Pulmonary artery endothelial cell (primary cell): ENCODE results near the gene KDM4D. TPM values are rescaled to one million over a fixed set of nuclear protein-coding genes. Genes with fewer than 3 reads are reported as not detected.
"Not testable (repeated sequence)": the region's sequence is repeated elsewhere in the genome, so short reads cannot be mapped to it uniquely, and the experiment has no call there.

Source experiments
- DNase-seq: peaks from one replicate; pipeline ENCODE4 v3.0.0-alpha.2; 2011; ENCODE audit warnings: low read depth, low spot score
- total RNA-seq: library from RNA; depleted of rRNA; stranded (reverse); fragments of >200 nt; gene quantifications from 2 replicates; pipeline ENCODE4 v1.2.3, GENCODE V29; 2014

Gene KDM4D
- 0.21 and 0.73 TPM in 2 replicates for total RNA-seq

DNA sequence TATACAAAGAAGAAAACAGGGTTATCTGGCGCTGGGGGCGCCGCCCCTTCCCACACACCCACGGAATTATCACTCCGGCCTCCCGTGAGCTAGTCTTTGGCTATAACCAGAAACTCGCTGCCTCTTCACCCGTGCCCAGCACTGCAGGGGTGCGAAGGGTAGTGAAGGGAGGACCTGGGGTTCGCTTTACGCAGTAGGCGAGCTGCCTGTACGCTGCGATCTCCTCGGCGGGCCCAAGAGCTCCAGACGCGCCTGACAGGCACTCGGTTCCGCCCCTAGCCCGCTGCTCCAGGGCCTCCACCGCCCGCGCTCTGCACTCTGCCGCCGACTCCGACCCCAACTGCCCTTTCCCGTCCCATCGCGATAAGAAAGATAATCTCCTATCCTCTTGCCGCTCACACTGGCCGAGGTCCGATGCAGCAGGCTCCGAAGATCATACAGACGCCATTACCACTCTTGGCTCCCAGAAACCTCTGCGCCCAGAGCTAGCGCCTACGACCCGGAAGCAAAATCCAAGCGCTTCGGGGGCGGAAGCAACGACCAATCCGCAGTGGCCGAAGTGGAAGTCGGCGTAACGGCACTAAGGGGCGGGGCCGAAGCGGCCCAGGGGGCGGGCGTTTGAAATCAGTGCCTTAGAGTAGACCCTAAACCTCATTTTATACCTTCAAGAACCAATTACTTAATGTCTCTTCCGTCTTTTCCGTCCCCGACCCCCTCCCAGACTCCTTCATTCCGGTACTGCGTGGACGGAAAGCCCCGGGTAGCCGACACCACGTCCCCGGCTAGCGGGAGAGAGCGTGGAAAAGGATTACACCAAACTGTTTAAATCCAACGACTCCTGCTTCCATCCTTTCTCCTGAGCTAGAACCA, at the start of gene KDM4D, which contains the start of gene CWC15:
TSS of gene KDM4D (plus strand) at position 611 of the 870 bp plus-strand sequence. CDS start 23,664 bp downstream, outside the sequence.
TSS of gene CWC15 (minus strand) at position 458 of the 870 bp plus-strand sequence. CDS start 1,371 bp downstream, outside the sequence.
- peak; percentile 75 for DNase-seq

DNA sequence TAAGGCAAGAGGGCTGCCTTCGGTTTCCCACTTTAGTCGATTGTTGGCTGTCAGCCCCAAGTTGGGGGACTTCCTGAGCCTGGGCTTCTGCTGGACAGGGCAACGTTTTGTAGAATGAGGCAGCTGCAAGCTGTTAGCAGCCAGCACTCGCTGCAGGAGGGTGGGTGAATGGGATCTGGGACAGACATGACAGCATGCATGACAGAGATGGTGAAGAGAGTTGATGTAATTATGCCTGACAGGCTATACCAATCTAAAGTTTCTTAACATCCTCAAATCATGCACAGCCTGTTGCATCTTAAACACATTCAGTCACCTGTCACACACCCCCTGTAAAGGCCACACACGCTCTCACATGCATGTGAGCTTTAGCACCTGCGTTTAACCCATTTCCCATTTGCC, 49.3 kb upstream of the KDM4D start:
- no peak for DNase-seq

DNA sequence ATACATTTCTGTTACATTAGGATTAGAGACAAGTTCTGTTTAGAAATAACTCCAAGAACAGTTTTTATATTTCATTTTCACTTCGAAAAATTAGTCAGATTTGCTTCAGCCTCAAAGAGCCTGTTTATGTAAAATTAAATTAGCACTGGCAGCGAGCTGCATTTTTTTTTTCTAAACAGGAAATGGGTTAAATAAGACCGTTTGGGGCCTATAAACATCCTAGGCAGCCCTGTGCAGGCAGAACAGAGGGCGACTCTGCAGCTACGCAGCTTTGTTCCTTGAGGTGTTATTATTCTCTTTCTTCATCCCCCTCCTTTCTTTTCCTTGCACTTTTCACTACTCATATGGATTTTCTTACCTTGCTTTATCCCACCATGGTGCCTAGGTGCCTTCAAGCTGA, 48.9 kb upstream of the KDM4D start:
- no peak for DNase-seq

DNA sequence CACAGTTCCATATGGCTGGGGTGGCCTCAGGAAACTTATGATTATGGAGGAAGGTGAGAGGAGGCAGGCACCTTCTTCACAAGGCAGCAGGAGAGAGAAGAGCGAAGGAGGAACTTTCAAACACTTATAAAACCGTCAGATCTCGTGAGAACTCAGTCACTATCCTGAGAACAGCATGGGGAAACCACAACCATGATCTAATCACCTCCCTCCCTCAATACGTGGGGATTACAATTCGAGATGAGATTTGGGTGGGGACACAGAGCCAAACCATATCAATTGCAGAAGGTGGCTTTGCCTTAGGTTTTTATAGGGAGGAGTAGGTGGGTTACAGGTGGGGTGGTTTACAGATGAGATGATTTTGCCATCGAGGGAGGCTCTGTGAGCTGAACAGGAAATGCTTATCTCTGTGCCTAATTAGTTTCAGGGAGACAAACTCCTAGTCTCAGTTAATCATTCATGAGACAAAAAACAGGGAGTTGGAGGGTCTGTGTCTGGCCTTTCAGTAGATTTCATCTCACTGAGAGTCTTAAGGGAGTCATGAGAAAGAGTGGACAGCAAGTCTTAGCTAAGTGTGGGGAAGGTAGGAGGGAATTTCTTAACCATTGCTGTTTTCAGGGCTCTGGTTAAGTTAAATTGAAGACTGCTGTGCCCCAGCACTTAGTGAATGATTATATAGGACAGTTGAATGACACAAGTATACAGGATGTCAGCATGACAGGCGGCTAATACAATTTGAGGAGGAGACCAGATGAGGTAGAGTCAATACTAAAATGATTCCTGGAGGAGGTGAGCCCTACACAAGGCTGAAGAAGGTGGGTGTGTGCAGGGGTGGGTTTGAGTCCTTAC, 47.9 kb upstream of the KDM4D start:
- no peak for DNase-seq

DNA sequence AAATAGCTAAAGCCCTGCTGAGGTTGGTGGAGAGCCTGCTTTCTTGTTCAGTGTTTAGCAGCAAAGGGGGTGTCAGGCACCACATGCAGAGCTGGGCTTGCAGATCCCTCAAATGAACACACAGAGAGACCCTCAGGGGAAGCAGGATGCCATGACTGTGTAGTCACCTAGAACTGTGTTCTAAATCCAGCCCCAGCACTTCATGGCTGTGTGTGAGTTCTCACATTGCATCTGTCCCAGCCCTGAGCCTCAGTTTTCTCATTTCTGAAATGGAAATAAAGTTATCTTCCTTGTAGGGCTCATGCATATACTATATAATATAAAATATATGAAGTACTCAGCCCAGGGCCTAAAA, 47.3 kb upstream of the KDM4D start:
- DNase-seq = no peak

DNA sequence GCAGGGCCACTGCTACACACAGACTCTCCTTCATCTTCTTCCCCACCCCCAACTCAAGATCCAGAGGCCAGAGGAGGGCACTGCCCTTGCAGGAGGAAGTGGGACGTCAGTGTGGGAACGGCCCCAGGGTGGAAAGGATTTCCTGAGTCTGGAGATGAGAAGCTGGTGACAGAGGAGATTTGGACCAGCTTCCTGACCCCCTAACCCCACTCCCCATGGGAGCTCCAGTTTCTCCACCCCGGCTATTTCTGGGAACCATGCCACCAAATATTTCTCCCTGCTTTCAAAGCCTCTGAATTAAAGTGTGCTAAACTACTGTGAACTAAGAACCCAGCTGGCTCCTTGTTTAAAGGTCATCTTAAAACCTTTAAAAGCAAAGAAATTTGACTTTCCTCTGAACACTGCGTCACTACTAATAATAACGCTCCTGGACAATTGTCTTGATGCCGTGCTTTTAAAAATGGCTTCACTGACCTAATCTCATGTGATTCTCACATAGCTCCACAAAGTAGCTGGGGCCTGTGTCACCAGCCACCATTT, 46.7 kb upstream of the KDM4D start:
- DNase-seq = peak; percentile 93

DNA sequence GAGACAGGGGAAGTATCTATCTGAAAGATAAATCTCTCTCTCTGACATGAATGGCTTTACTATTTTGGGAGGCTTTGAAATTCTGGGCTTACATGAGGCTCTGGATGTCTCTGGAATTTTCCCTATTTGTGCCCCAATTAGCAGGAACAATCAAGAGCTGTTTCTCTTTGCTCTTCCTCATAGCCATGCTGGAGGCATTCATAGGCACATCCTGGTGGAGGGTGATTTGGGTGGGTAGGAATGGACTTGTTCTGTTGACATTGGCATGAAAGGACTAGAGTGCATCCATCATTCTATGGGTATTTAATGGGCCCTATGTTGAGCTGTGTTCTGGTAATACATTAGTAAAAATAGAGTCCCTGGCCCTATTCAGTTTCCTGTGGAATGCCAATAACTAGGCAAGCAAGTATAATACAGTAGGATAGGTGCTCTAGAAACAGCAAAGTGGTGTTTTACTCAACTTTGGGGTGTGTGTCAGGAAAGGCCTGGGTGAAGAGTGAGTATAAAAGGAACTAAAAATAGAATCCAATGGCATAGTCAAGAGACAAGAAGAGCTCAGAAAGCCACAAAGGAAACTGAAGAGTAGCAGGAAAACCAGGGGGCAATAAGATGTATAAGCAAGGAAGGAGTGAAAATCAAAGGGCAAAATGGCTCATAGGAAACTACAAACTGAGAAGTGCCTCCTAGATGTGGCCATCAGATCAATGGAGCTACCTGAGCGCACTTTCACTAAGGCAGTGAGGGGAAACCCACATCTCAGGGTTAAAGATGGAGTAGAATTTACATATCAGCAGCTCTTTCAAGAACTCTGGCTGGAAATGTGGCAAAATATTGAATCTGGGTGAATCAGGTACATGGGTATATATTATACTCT, 45.2 kb upstream of the KDM4D start:
- no peak for DNase-seq

DNA sequence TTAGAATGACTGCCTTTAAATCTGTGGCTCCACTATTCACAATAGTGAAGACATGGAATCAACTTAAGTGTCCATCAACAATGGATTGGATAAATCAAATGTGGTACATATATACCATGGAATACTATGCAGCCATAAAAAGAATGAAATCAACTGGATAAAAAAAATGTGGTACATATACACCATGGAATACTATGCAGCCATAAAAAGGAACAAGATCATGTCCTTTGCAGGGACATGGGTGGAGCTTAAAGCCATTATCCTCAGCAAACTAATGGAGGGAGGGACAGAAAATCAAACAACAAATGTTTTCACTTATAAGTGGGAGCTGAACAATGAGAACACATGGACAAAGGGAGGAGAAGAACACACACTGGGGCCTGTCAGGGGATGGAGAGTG, 41.4 kb upstream of the KDM4D start:
- DNase-seq = not testable (repeated sequence)

DNA sequence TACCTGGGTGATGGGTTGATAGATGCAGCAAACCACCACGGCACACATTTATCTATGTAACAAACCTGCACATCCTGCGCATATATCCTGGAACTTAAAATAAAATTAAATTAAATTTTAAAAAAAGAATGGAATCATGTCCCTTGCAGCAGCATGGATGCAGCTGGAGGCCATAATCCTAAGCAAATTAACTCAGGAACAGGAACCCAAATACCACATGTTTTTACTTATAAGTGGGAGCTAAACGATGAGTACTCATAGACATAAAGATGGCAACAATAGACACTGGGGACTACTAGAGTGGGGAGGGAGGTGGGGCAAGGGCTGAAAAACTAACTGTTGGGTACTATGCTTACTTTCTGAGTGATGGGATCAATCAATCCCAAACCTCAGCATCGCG, 41.0 kb upstream of the KDM4D start:
- no peak for DNase-seq

DNA sequence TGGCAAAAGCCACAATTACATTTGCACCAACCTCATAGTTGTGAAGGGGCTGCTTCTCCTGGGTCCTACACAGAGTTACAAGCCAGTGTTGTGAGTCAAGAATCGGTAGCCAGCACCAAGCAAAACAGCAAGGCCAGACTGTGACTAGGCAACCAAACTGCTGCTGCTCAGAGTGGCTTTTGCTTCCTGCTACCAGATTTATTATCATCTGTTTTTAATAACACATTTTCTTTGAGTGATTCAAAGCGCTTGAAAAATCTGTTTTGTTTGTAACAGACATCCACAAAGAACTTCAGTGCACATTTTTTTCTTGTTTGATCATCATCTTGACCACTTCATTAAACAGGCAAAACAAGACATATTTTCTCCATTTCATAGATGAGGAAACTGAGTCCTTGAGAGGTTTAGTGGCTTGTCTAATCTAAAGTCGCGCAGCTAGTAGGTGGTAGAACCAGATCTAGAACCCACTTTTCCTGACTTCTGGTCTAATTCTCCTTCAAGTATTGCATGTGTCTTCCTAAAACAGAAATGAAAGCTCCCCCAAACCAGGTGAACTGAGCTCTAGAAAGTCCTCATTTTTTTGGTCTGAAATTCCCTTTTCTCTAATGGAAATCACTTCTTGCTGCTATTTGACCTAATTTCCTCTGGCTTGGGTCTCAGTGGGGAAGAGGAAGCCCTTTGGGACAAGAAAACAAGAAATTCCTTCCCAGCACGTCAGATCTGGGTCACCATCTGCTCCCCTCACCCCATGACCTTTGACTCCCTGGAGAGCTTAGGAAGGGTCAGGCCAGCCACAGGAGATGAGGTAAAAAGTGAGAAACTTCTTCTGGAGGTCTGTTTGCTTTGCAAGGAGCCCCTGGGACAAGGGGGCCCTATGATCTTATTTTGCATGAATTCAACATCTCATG, 40.0 kb upstream of the KDM4D start:
- DNase-seq = peak; percentile 64

DNA sequence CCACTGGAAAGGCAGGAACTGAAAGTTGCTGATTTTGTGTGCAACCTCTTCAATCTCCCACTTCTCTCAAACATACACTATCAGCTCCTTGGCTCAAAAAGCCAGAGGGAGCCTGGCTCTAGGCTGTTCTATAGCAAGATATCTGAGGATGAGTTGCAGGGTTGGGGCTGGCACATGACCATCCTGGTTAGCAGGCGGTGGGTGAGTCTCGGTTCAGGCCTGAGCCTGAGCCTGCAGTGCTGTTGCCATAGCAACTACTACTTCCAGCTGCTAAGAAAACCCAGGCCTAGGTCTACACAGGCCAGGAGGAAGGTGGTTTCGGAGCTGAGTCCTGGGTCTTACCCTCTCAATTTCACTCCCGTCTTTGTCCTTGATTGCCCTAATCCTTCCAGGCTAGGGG, 39.1 kb upstream of the KDM4D start:
- DNase-seq = no peak

DNA sequence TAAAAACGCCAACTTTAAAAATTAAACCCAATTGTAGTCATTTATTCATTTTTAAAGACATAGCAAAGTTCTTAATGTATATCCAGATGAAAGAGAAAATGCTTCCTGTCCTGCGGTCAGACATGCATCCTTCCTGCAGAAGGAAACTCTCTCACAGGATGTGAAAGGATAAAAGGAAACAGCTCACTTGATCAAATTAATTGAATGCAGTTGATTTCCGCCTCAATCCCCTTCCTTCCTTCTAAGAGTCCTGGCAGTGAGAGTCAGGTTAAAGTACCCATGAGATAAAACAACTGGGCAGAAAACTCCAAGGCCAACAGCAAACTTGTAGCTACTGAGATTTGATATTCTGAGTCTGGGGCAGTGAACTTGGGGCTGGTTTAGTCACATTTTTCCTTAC, 38.7 kb upstream of the KDM4D start:
- no peak for DNase-seq

DNA sequence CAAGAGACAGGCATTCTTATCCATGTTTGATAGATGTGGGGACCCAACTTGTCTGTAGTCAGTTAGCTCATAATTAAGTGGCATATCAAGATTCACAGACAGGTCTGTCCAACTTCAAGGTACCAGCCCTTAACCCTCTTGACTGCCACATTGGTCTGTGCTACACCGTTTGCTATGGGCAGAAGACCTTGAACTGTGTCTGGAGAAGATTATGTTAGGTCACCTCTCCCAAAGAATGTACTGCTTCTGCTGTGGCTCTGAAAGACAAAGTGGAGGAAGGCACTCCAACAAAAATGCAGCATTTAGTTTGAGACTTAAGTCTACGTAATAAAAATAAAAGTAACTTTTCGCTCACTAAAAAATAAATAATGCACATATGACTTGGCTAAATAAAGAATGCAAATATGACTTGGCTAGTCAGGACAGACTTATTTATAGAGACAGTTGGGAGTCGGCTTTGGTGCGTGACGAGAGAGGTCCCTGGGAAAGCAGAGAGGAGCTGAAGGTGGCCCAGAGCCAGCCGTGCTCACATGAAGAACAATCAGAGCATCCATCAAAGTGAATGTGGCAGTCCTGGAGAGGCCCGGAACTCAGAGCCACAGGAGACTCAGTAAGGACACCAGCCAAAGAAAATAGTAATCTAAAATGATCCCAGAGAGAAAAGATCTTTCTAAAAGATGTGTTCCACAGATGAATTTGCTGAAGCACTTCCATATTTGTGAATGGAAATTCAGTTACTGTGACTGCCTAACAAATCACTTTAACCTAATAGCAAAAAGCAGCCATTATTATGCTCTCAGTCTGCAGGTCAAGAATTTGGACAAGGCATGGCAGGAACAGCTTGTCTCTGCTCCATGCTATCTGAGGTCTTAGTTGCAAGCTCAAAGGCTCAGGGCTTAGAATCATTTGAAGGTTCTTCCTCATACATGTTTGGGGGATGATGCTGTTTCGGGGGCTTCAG, 35.1 kb upstream of the KDM4D start:
- DNase-seq = peak; percentile 82

DNA sequence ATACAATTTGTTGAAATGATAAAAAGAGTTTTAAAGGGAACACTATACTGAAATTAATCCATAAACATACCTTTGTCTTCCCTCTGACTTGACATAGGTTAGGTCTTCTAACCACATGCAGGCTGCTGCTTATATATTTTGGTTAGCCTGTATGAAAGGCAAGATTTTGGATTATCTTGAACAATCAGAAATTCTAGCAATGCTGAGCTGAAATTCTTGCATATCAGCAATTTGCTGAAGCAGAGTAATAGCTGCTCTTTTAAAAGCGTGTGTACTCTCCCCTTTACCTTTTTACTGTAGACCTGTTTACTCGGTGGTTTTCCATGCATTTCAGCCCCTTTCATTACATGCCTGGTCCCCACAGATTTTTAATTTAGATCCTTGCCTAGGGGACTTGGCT, 34.2 kb upstream of the KDM4D start:
- DNase-seq = no peak

DNA sequence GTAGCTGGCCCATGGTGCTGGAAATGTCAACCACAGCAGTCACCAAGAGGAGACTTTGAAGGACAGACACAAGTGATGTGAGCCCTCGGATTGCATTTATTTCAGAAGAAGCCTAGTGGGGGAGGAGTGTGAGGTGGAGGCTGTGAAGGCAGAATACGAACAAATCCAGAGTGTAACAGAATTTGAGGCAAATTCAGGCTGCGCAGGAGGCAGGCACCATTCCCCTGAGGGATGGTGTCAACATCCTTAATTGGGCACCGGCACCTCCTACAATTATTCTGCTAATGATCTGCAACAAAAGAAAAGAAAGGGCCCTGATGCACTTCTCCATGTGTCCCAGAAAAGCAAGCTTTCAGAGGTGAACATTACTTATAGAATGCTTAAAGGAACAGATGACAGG, 32.4 kb upstream of the KDM4D start:
- no peak for DNase-seq

DNA sequence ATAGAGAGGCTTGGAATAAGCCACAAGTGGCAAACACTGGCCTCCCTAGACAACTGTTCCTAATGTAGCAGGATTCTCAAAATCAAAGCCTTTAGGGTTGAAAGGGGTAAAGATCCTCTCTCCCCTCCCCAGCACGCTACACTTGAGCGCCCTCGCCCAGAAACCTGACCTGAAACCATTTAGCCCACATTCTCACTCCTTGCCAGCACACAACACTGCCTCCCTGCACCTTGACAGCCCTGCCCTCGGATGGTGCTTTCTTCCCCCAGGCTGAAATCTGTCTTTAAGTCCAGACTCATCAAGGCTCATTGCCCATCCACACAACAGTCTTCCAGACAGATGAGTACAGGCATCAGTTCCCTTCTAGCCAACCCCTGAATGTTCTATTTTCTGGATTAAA, 26.7 kb upstream of the KDM4D start:
- no peak for DNase-seq

DNA sequence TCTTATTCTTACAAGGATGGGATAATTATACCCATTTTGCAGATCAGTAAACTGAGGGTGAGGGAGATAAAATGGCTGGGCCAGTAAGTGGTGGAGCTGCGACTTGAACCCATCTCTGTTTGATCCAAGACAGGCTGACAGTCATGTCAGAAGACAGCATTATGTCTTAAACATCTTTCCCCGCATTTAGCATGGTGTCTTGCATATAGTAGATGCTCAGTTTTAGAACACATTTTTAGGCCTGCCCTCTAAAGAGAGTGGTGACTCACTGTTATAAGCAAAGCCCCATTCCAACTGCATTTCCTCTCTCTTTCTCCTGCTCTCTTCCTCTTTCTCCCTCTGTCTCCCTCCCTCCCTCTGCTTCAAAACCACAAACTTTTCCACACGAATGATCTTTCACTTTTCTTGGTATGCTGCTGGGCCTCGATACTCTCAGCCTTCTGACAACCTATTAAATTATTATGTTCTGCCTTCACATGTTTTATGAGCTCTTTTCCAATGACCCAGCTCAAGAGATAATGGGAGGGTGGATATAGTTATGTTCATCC, 25.4 kb upstream of the KDM4D start:
- DNase-seq = no peak

DNA sequence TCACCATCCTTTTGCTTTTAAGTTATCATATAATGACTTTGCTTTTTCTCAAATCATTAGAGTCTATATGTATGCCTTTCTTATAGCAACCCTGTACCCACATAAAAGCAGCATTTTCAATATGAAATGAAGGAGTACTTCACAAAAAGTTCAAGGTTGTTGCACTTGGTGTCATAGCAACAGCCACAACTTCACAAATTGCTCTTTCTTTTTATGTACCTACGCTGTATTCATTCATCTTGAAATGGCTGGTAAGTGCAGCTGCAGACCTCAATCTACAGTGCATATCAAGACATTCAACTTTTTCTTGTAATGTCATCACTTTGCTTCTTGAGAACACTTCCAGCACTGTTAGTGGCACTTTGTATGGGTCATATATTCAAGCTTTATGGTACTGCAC, 18.8 kb upstream of the KDM4D start:
- DNase-seq = no peak

DNA sequence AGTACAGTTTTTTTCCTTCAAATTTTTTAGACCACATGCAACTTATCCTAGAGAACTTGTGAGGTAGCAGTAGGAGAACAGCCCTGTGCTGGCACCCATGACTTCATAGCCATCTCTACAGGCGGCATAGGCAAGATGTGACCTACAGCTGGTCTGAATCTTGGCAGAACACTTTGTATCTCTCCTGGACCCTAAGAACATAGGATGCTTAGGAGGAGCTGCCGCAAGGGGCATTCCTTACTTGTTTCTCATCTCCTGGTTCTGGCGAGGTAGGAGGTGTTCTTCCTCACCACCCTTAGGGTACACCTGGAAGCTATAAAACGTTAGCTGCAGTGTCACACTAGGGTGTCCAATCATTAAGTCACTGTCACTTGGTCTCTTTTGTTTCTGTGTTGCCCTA, 16.5 kb upstream of the KDM4D start:
- no peak for DNase-seq
